Loucy (cell line): ENCODE measurements around the gene GNB5.

Source experiments
- H2AFZ ChIP-seq: fragments of 200-600 bp; sonication (generic); 2 replicates; pipeline ENCODE4 v1.6.0; 2016; ENCODE audit warnings: antibody characterized with exemption, mild to moderate bottlenecking, low read length, moderate library complexity
- H3F3A ChIP-seq: fragments of 200-600 bp; 2 replicates; pipeline ENCODE4 v1.6.0; 2016; ENCODE audit warnings: antibody characterized with exemption, low read depth, mild to moderate bottlenecking
- H3K27me3 ChIP-seq: fragments of 200-600 bp; sonication (generic); 2 replicates; pipeline ENCODE4 v1.6.1; 2014; ENCODE audit warnings: low read length, mild to moderate bottlenecking; ENCODE audit not compliant: insufficient read depth, poor library complexity, severe bottlenecking
- H3K36me3 ChIP-seq: fragments of 200-600 bp; sonication (generic); 2 replicates; pipeline ENCODE4 v1.6.1; 2016; ENCODE audit warnings: low read length; ENCODE audit not compliant: insufficient read depth
- H3K4me1 ChIP-seq: fragments of 200-600 bp; sonication (generic); 2 replicates; pipeline ENCODE4 v1.5.1; 2014; ENCODE audit warnings: low read length, mild to moderate bottlenecking; ENCODE audit not compliant: insufficient read depth, poor library complexity, severe bottlenecking
- H3K4me2 ChIP-seq: fragments of 200-600 bp; sonication (generic); 2 replicates; pipeline ENCODE4 v1.6.0; 2014; ENCODE audit warnings: antibody characterized with exemption, low read length, low read depth, mild to moderate bottlenecking; ENCODE audit not compliant: poor library complexity, severe bottlenecking
- H3K4me3 ChIP-seq: fragments of 200-600 bp; sonication (generic); 2 replicates; pipeline ENCODE4 v1.5.1; 2014; ENCODE audit warnings: low read length, mild to moderate bottlenecking, mixed read lengths; ENCODE audit not compliant: poor library complexity, severe bottlenecking
- H3K79me2 ChIP-seq: fragments of 200-600 bp; sonication (generic); 2 replicates; pipeline ENCODE4 v1.6.1; 2014; ENCODE audit warnings: low read length; ENCODE audit not compliant: insufficient read depth
- H3K9ac ChIP-seq: fragments of 200-600 bp; sonication (generic); 2 replicates; pipeline ENCODE4 v1.6.0; 2014; ENCODE audit warnings: mild to moderate bottlenecking, low read depth, low read length, moderate library complexity; ENCODE audit not compliant: poor library complexity, severe bottlenecking
- H3K9me2 ChIP-seq: fragments of 200-600 bp; sonication (generic); replicated peaks from 2 replicates; pipeline ENCODE4 v1.6.1; 2016; ENCODE audit warnings: low read depth, low read length, mixed read lengths
- H3K9me3 ChIP-seq: fragments of 200-600 bp; sonication (generic); 2 replicates; pipeline ENCODE4 v1.6.1; 2014; ENCODE audit warnings: mild to moderate bottlenecking, antibody characterized with exemption, low read length, low read depth; ENCODE audit not compliant: insufficient read depth
- H4K20me1 ChIP-seq: fragments of 200-600 bp; sonication (generic); 2 replicates; pipeline ENCODE4 v1.6.0; 2014; ENCODE audit warnings: antibody characterized with exemption, low read length, mild to moderate bottlenecking; ENCODE audit not compliant: insufficient read depth, poor library complexity, severe bottlenecking
- CTCF ChIP-seq: fragments of 200-600 bp; sonication (generic); conservative IDR thresholded peaks from 2 replicates; pipeline ENCODE4 v1.5.1; 2014; ENCODE audit warnings: mild to moderate bottlenecking, antibody characterized with exemption, low read length
- EZH2phosphoT487 ChIP-seq: fragments of 200-600 bp; IDR thresholded peaks from 2 replicates; pipeline ENCODE4 v1.6.1; 2018; ENCODE audit warnings: antibody characterized with exemption, mild to moderate bottlenecking, moderate library complexity, borderline replicate concordance

Gene GNB5

DNA sequence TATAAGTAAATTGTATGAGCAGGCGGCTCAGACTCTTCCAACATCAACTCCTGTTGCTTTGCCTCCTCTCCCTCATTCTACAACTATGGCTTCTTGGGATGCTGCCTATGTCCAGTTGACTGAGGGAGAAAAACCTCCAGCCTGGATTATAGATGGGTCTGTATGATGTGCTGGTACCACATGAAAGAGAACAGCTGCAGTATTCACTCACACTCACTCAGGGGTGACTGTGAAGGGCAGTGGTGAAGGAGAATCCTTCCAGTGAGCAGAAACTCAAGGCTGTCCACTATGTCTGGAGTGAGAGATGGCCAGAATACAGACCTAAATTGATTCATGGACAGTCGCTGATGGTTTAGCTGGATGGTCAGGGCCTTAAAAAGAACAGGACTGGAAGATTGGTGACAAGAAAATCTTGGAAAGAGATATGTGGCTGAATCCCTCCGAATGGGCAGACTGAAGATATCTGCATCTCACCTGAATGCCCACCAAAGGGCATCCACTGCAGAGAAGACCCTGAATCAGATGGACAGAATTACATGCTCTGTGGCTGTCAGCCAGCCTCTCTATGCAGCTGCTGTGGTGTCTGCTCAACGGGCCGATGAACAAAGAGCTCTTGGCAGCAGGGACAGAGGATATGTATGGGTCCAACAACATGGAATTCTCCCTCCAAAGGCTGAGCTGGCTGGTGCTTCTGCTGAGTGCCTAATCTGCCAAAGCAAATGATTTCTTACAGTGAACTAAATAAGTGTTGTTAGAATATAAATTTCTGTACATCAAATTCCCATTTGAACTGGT, 76.7 kb downstream of the GNB5 start:
- H2AFZ ChIP-seq, result no peak overlapping the region
- no peaks in the 10 kb centered on the region for H3K9me2 ChIP-seq
- H3K27me3 ChIP-seq, result no peaks in the 10 kb centered on the region
- H3K36me3 ChIP-seq, result no peaks in the 10 kb centered on the region
- no peaks in the 10 kb centered on the region for H3K79me2 ChIP-seq
- H4K20me1 ChIP-seq, result no peaks in the 10 kb centered on the region
- H3K4me3 ChIP-seq, result no peak overlapping the region
- H3K9me3 ChIP-seq, result no peaks in the 10 kb centered on the region
- H3K9ac ChIP-seq, result no peak overlapping the region
- TF ChIP-seq CTCF (no peak), EZH2phosphoT487 (no peak)
- no peaks in the 10 kb centered on the region for H3K4me1 ChIP-seq
- no peak overlapping the region for H3K4me2 ChIP-seq
- no peaks in the 10 kb centered on the region for H3F3A ChIP-seq

GRCh38 chr15:52113708-52114107, 77.5 kb downstream of the GNB5 start:
- Histone ChIP-seq H3K9ac (no peak overlapping the region), H3K4me3 (no peak overlapping the region), H3K36me3 (no peaks in the 10 kb centered on the region), H3K4me1 (no peaks in the 10 kb centered on the region), H3K4me2 (no peak overlapping the region), H3K27me3 (no peaks in the 10 kb centered on the region), H3K9me3 (no peaks in the 10 kb centered on the region), H3K79me2 (no peaks in the 10 kb centered on the region), H3F3A (no peaks in the 10 kb centered on the region), H4K20me1 (no peaks in the 10 kb centered on the region), H2AFZ (no peak overlapping the region), H3K9me2 (no peaks in the 10 kb centered on the region)
- no peak for TF ChIP-seq CTCF
- TF ChIP-seq EZH2phosphoT487, result no peak

DNA sequence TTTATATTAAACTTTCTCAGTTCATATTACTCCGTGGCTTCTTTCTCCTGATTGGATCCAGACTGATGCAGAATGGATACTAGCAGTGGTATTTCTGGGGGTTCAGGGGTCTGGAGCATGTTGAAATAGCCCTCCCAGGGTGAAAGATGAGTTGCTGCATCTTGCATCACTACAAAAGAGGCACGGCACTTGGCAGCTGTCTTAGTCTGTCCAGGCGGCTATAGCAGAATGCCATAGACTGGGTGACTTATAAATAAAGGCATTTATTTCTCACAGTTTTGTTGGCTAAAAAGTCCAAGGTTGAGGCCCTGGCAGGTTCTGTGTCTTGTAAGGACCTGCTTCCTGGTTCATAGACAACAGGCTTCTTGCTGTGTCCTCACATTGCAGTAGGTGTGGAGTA, 78.0 kb downstream of the GNB5 start:
- no peak overlapping the region for H2AFZ ChIP-seq
- TF ChIP-seq EZH2phosphoT487, result no peak
- no peak for TF ChIP-seq CTCF
- H3K4me2 ChIP-seq, result no peak overlapping the region
- no peaks in the 10 kb centered on the region for H3K4me1 ChIP-seq
- H3K36me3 ChIP-seq, result no peaks in the 10 kb centered on the region
- no peaks in the 10 kb centered on the region for H3K79me2 ChIP-seq
- no peaks in the 10 kb centered on the region for H3F3A ChIP-seq
- no peaks in the 10 kb centered on the region for H3K27me3 ChIP-seq
- no peak overlapping the region for H3K9ac ChIP-seq
- no peaks in the 10 kb centered on the region for H3K9me3 ChIP-seq
- no peaks in the 10 kb centered on the region for H3K9me2 ChIP-seq
- H4K20me1 ChIP-seq, result no peaks in the 10 kb centered on the region
- H3K4me3 ChIP-seq, result no peak overlapping the region
